MM.1S (cell line): Measurements from ENCODE around the gene TATDN2.

Experiments
- DNase-seq: peaks from one replicate; pipeline ENCODE4 v3.0.0-alpha.2; 2015
- H2AFZ ChIP-seq: fragments of 300-600 bp; sonication (generic); 2 replicates; pipeline ENCODE4 v1.6.0; 2016; ENCODE audit warnings: antibody characterized with exemption, low read length
- H3F3A ChIP-seq: fragments of 300-600 bp; sonication (generic); 2 replicates; pipeline ENCODE4 v1.6.1; 2016; ENCODE audit warnings: mild to moderate bottlenecking, antibody characterized with exemption, low read length, moderate library complexity, mixed read lengths; ENCODE audit not compliant: insufficient read depth
- H3K27ac ChIP-seq: fragments of 300-600 bp; sonication (generic); 2 replicates; pipeline ENCODE4 v1.5.1; 2016; ENCODE audit warnings: mild to moderate bottlenecking, low read length
- H3K27me3 ChIP-seq: fragments of 300-600 bp; sonication (generic); replicated peaks from 2 replicates; pipeline ENCODE4 v1.6.0; 2016; ENCODE audit warnings: low read length; ENCODE audit not compliant: insufficient read depth
- H3K36me3 ChIP-seq: fragments of 300-600 bp; sonication (generic); replicated peaks from 2 replicates; pipeline ENCODE4 v1.6.1; 2016; ENCODE audit warnings: mild to moderate bottlenecking, low read length, mixed read lengths; ENCODE audit not compliant: insufficient read depth
- H3K4me1 ChIP-seq: fragments of 300-600 bp; sonication (generic); 2 replicates; pipeline ENCODE4 v1.6.1; 2016; ENCODE audit warnings: low read length, mixed read lengths
- H3K4me2 ChIP-seq: fragments of 300-600 bp; sonication (generic); 2 replicates; pipeline ENCODE4 v1.6.0; 2016; ENCODE audit warnings: low read depth, low read length
- H3K4me3 ChIP-seq: fragments of 300-600 bp; sonication (generic); 2 replicates; pipeline ENCODE4 v1.5.1; 2016; ENCODE audit warnings: low read length, mixed read lengths
- H3K79me2 ChIP-seq: fragments of 300-600 bp; sonication (generic); 2 replicates; pipeline ENCODE4 v1.6.1; 2016; ENCODE audit warnings: mixed run types, low read length, mixed read lengths
- H3K9ac ChIP-seq: fragments of 300-600 bp; sonication (generic); 2 replicates; pipeline ENCODE4 v1.6.1; 2016; ENCODE audit warnings: low read length, mixed read lengths
- H3K9me2 ChIP-seq: fragments of 300-600 bp; sonication (generic); replicated peaks from 2 replicates; pipeline ENCODE4 v1.6.1; 2016; ENCODE audit warnings: mild to moderate bottlenecking, low read length, mixed read lengths; ENCODE audit not compliant: insufficient read depth
- H3K9me3 ChIP-seq: fragments of 300-600 bp; sonication (generic); replicated peaks from 2 replicates; pipeline ENCODE4 v1.6.1; 2016; ENCODE audit warnings: mild to moderate bottlenecking, low read length, mixed read lengths; ENCODE audit not compliant: insufficient read depth
- H4K20me1 ChIP-seq: fragments of 300-600 bp; sonication (generic); 2 replicates; pipeline ENCODE4 v1.6.1; 2016; ENCODE audit warnings: mild to moderate bottlenecking, low read length, moderate library complexity, mixed read lengths; ENCODE audit not compliant: insufficient read depth
- CTCF ChIP-seq: fragments of 300-600 bp; sonication (generic); IDR thresholded peaks from 2 replicates; pipeline ENCODE4 v1.5.1; 2016; ENCODE audit warnings: antibody characterized with exemption, low read length, mixed read lengths
- EZH2 ChIP-seq: fragments of 300-600 bp; sonication (generic); optimal IDR thresholded peaks from 2 replicates; pipeline ENCODE3; 2017; ENCODE audit warnings: low read depth, mild to moderate bottlenecking, antibody characterized with exemption, low read length, mixed read lengths
- EZH2phosphoT487 ChIP-seq: fragments of 300-600 bp; sonication (generic); IDR thresholded peaks from 2 replicates; pipeline ENCODE4 v1.6.1; 2018; ENCODE audit warnings: antibody characterized with exemption, low read length

The TATDN2 gene

DNA sequence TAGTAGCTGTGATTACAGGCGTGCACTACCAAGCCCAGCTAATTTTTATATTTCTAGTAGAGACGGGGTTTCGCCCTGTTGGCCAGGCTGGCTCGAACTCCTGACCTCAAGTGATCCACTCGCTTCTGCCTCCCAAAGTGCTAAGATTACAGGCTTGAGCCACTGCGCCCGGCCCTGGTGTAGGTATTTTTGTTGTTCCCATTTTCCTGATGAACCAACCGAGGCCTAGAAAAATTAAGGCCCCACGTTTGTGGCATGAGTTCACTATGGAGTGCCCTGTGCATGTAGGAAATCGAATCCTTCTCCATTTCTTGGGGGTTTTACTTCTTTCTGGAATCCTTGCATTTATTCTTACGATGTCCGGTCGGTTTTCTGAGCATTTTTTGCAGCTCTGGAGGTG is 14.3 kb upstream of the TATDN2 start:
- Histone ChIP-seq H3K36me3 (no peaks in the 10 kb centered on the region), H3K9me3 (no peaks in the 10 kb centered on the region), H3F3A (no peaks in the 10 kb centered on the region), H3K4me1 (no peaks in the 10 kb centered on the region), H2AFZ (no peak overlapping the region), H3K27me3 (no peaks in the 10 kb centered on the region), H4K20me1 (no peaks in the 10 kb centered on the region), H3K9me2 (no peaks in the 10 kb centered on the region), H3K4me3 (no peak overlapping the region), H3K4me2 (no peak overlapping the region), H3K27ac (no peak overlapping the region), H3K9ac (no peak overlapping the region), H3K79me2 (no peaks in the 10 kb centered on the region)
- TF ChIP-seq EZH2 (no peak), EZH2phosphoT487 (no peak), CTCF (no peak)
- DNase-seq, result no peak

GRCh38 chr3:10234526-10235230 is 13.6 kb upstream of the TATDN2 start:
- Histone ChIP-seq H3K9me3 (no peaks in the 10 kb centered on the region), H2AFZ (no peak overlapping the region), H3K27ac (no peak overlapping the region), H3K9me2 (no peaks in the 10 kb centered on the region), H3K4me2 (no peak overlapping the region), H4K20me1 (no peaks in the 10 kb centered on the region), H3K4me3 (no peak overlapping the region), H3F3A (no peaks in the 10 kb centered on the region), H3K4me1 (no peaks in the 10 kb centered on the region), H3K79me2 (no peaks in the 10 kb centered on the region), H3K27me3 (no peaks in the 10 kb centered on the region), H3K36me3 (no peaks in the 10 kb centered on the region), H3K9ac (no peak overlapping the region)
- TF ChIP-seq EZH2 (no peak), EZH2phosphoT487 (no peak), CTCF (no peak)
- DNase-seq, result no peak

- H3K4me2 ChIP-seq, result no peak overlapping the region
- no peaks in the 10 kb centered on the region for H3K79me2 ChIP-seq
- DNase-seq, result no peak
- H3F3A ChIP-seq, result no peaks in the 10 kb centered on the region
- H3K4me1 ChIP-seq, result no peaks in the 10 kb centered on the region
- no peak overlapping the region for H3K27ac ChIP-seq
- no peaks in the 10 kb centered on the region for H4K20me1 ChIP-seq
- no peak for TF ChIP-seq EZH2phosphoT487
- TF ChIP-seq EZH2, result no peak
- no peak for TF ChIP-seq CTCF
- no peak overlapping the region for H3K9ac ChIP-seq
- H3K36me3 ChIP-seq, result no peaks in the 10 kb centered on the region
- H2AFZ ChIP-seq, result no peak overlapping the region
- H3K27me3 ChIP-seq, result no peaks in the 10 kb centered on the region
- no peaks in the 10 kb centered on the region for H3K9me2 ChIP-seq
- no peaks in the 10 kb centered on the region for H3K9me3 ChIP-seq
- no peak overlapping the region for H3K4me3 ChIP-seq
Observed at GRCh38 chr3:10235551-10235950, 12.7 kb upstream of the TATDN2 start.
